ENCODE results near the gene MAGEB3. TPM values are rescaled to one million over a fixed set of nuclear protein-coding genes. Genes with fewer than 3 reads are reported as not detected.

Gene MAGEB3
- polyA plus RNA-seq, 1 experiment: not detected

DNA sequence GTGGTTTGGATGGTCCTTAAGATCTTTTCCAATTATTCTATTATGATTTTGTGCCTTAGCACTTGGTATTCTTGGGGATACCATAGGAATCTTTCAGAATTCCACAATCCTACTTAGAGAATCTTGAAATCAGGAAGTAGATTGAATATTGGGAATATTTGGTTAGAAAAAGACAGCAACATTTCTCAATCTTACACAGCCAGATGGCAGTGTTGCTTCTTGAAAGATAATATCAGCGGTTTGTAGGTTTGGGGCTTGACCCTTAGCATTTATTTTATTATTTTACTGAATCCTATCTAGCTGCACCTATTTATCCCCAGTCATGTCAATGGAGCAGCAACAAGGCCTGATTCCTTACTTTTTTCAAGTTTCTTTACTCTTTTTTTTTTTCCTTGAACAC is 45.0 kb downstream of the MAGEB3 start:
- Histone ChIP-seq H3K4me3 (ENCODE audit: low read depth, low read length) (no peak overlapping the region), H3K27me3 (ENCODE audit: control insufficient read depth, insufficient read depth, low read length) (no peaks in the 10 kb centered on the region), H3K36me3 (ENCODE audit: control insufficient read depth, insufficient read depth, low read length) (no peaks in the 10 kb centered on the region)
- TF ChIP-seq, protein P1, sequence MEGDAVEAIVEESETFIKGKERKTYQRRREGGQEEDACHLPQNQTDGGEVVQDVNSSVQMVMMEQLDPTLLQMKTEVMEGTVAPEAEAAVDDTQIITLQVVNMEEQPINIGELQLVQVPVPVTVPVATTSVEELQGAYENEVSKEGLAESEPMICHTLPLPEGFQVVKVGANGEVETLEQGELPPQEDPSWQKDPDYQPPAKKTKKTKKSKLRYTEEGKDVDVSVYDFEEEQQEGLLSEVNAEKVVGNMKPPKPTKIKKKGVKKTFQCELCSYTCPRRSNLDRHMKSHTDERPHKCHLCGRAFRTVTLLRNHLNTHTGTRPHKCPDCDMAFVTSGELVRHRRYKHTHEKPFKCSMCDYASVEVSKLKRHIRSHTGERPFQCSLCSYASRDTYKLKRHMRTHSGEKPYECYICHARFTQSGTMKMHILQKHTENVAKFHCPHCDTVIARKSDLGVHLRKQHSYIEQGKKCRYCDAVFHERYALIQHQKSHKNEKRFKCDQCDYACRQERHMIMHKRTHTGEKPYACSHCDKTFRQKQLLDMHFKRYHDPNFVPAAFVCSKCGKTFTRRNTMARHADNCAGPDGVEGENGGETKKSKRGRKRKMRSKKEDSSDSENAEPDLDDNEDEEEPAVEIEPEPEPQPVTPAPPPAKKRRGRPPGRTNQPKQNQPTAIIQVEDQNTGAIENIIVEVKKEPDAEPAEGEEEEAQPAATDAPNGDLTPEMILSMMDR (IDR thresholded peaks at IDR 0.05; ENCODE audit: insufficient read depth, low read depth, low read length): peak; percentile 32
- no peak for DNase-seq (ENCODE audit: low read depth)
- CTCF ChIA-PET: no interaction called here
- POLR2A ChIA-PET: no interaction called here

DNA sequence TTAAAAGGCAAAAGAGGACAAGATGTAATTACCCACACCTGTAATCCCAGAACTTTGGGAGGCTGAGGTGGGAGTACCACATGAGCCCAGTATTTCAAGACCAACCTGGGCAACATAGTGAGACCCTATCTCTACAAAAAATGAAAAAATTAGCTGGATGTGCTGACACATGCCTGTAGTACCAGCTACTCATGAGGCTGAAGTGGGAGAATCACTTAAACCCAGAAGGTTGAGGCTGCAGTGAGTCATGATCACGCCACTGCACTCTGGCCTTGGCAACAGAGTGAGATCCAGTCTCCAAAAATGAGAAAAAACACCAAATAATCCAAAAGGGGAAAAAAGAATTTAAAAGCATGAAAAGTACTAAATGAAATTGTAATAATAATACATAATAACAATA is 47.9 kb downstream of the MAGEB3 start:
- no peak overlapping the region for H3K4me3 ChIP-seq (ENCODE audit: low read depth, low read length)
- H3K27me3 ChIP-seq (ENCODE audit: control insufficient read depth, insufficient read depth, low read length): no peaks in the 10 kb centered on the region
- TF ChIP-seq, protein P1 (IDR thresholded peaks at IDR 0.05; ENCODE audit: insufficient read depth, low read depth, low read length): no peak
- no peaks in the 10 kb centered on the region for H3K36me3 ChIP-seq (ENCODE audit: control insufficient read depth, insufficient read depth, low read length)
- POLR2A ChIA-PET: no interaction called here
- DNase-seq (ENCODE audit: low read depth): no peak
- CTCF ChIA-PET: interaction anchor here (1.6 kb wide), 1 partner anchor 235 kb away, joined by 4 read pairs; no protein-coding TSS in a partner anchor

DNA sequence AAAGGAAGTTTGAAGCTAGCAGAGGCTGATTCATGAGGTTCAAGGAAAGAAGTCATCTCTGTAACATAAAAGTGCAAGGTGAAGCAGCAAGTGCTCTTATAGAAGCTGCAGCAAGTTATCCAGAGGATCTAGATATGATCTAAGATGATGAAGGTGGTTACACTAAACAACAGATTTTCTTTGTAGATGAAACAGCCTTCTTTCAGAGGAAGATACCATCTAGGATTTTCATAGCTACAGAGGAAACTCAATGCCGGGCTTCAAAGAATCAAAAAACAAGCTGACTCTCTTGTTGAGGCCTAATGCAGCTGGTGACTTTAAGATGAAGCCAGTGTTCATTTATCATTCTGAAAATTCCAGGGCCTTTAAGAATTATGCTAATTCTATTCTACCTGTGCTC is 50.0 kb downstream of the MAGEB3 start:
- Histone ChIP-seq H3K27me3 (ENCODE audit: control insufficient read depth, insufficient read depth, low read length) (no peaks in the 10 kb centered on the region), H3K36me3 (ENCODE audit: control insufficient read depth, insufficient read depth, low read length) (no peaks in the 10 kb centered on the region), H3K4me3 (ENCODE audit: low read depth, low read length) (no peak overlapping the region)
- POLR2A ChIA-PET: no interaction called here
- CTCF ChIA-PET: no interaction called here
- DNase-seq (ENCODE audit: low read depth): no peak
- TF ChIP-seq, protein P1 (IDR thresholded peaks at IDR 0.05; ENCODE audit: insufficient read depth, low read depth, low read length): no peak

DNA sequence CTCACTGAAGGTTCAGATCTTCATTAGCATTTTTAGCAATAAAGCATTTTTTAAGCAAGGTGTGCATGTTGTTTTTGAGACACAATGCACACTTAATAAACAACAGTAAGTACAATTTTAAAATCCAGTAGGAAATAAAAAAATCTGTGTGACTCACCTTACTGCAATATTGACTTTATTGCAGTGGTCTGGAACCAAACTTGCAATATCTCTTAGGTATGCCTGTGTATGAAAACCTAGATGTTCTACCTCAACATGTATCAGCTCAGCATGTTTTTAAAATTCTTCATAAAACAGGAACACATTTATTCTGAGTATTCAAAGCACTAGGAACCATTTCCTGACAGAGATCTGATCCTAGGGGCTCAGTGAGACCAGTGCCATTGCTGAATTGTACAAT is 52.1 kb downstream of the MAGEB3 start:
- no peak for DNase-seq (ENCODE audit: low read depth)
- POLR2A ChIA-PET: no interaction called here

DNA sequence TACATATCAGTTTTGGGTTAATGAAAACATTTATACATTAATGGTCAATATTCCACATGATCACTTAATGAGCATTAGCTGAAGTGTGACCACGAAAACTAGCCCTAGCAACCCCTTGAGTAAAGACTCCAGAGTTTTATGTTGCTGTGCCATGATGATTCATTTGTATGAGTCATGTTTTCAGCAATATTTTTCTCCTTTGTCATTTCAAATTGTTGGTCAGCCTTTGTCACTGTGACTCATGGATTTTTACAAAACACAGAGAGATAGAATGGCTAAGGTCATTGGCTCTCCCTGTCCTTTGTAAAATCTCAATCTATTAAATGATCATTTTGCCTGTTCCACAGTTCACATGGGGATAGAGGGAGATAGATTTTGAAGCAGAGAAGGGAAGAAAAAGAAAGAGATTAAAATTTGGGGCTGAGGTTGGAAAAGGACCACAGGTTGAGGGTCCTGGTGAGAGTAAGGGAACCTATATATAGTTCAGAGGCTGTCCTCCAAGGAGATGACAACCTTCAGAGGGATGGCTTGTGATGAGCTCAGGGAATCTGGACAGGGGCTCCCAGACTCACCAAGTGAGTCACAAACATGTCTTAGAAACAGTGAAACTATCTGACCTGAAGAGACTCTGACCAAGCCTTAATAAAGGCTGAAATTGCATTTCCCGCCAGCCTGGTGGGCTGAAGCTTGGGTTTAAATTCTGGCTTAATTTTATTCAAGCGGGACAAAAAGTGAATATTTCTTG is 53.2 kb downstream of the MAGEB3 start:
- ChIA-PET POLR2A (no interaction called here), CTCF (no interaction called here)
- Histone ChIP-seq H3K27me3 (ENCODE audit: control insufficient read depth, insufficient read depth, low read length) (no peaks in the 10 kb centered on the region), H3K4me3 (ENCODE audit: low read depth, low read length) (no peak overlapping the region), H3K36me3 (ENCODE audit: control insufficient read depth, insufficient read depth, low read length) (no peaks in the 10 kb centered on the region)
- TF ChIP-seq, protein P1 (IDR thresholded peaks at IDR 0.05; ENCODE audit: insufficient read depth, low read depth, low read length): no peak
- peak; percentile 77 for DNase-seq (ENCODE audit: low read depth)

More for the DNA sequence above, 52.1 kb downstream of the MAGEB3 start:
- CTCF ChIA-PET: no interaction called here
- H3K4me3 ChIP-seq (ENCODE audit: low read depth, low read length): no peak overlapping the region
- TF ChIP-seq, protein P1 (IDR thresholded peaks at IDR 0.05; ENCODE audit: insufficient read depth, low read depth, low read length): no peak
- no peaks in the 10 kb centered on the region for H3K27me3 ChIP-seq (ENCODE audit: control insufficient read depth, insufficient read depth, low read length)
- no peaks in the 10 kb centered on the region for H3K36me3 ChIP-seq (ENCODE audit: control insufficient read depth, insufficient read depth, low read length)

Other genes with a start within 250 kb of the MAGEB3 start
- gene MAGEB2, start 15.1 kb upstream of the MAGEB3 start, polyA plus RNA-seq (2011; rRNA removed): not detected in 2 replicates
- gene MAGEB4, start 11.3 kb downstream of the MAGEB3 start, polyA plus RNA-seq (2011; rRNA removed): not detected in 2 replicates
- gene MAGEB1, start 16.5 kb downstream of the MAGEB3 start, polyA plus RNA-seq (2011; rRNA removed): not detected in 2 replicates
- 0.05 and 0.10 TPM in 2 replicates for gene NR0B1, start 78.7 kb downstream of the MAGEB3 start, polyA plus RNA-seq (2011; rRNA removed)

Data from BJ (cell line).